HEK293 (cell line): ENCODE measurements around the gene LCN6.
A peak's percentile ranks its signal among the peaks of the same experiment; 100 is the strongest.

Source experiments
- CTCF ChIA-PET: fragments of 350-600 bp; formaldehyde crosslinking; extraction: SDS; loops from one replicate; lab custom pipeline; 2021; ENCODE audit warnings: antibody characterized with exemption; lab: Yijun Ruan, JAX
- POLR2A ChIA-PET: fragments of 300-600 bp; formaldehyde crosslinking; extraction: SDS; loops from one replicate; lab custom pipeline; 2020; ENCODE audit warnings: antibody characterized with exemption, inconsistent platforms; lab: Yijun Ruan, JAX
- H3K27ac ChIP-seq: fragments of 200-500 bp; sonication (Bioruptor generic); 2 replicates; pipeline ENCODE4 v1.5.1; 2014; ENCODE audit warnings: low read depth, low read length, control low read depth, inconsistent platforms; ENCODE audit errors: extremely low read depth
- H3K36me3 ChIP-seq, 2 experiments: fragments of 200-500 bp in 1 of 2; sonication (Bioruptor generic) in 1 of 2; 1 replicate in 1 of 2; 2 replicates in 1 of 2; pipeline ENCODE4 v1.5.1; 2014 to 2017; ENCODE audit warnings: inconsistent platforms in 2 of 2, low read length in 2 of 2; ENCODE audit not compliant: control insufficient read depth in 2 of 2, insufficient read depth in 1 of 2
- H3K4me1 ChIP-seq: fragments of 200-500 bp; sonication (Bioruptor generic); 2 replicates; pipeline ENCODE4 v1.5.1; 2014; ENCODE audit warnings: mild to moderate bottlenecking, low read length, inconsistent platforms; ENCODE audit not compliant: control insufficient read depth, insufficient read depth
- H3K4me3 ChIP-seq: 2 replicates; pipeline ENCODE4 v1.5.1; 2011; ENCODE audit warnings: low read depth, mild to moderate bottlenecking, control low read depth, low read length, moderate library complexity
- H3K9me3 ChIP-seq: fragments of 200-500 bp; sonication (Bioruptor generic); 2 replicates; pipeline ENCODE4 v1.5.1; 2014; ENCODE audit warnings: low read depth, low read length, inconsistent platforms; ENCODE audit not compliant: control insufficient read depth, insufficient read depth
- AEBP2 ChIP-seq: fragments of 450-650 bp; formaldehyde crosslinking; IDR thresholded peaks from 2 replicates; pipeline ENCODE4 v1.5.1; 2016; ENCODE audit warnings: missing biosample characterization, missing genetic modification characterization, borderline replicate concordance
- GLIS1 ChIP-seq: fragments of 450-650 bp; formaldehyde crosslinking; IDR thresholded peaks from 2 replicates; pipeline ENCODE4 v1.5.1; 2016; ENCODE audit warnings: missing biosample characterization, missing genetic modification characterization
- GLIS2 ChIP-seq: fragments of 450-650 bp; formaldehyde crosslinking; IDR thresholded peaks from 2 replicates; pipeline ENCODE4 v1.5.1; 2016; ENCODE audit warnings: missing biosample characterization, missing genetic modification characterization
- KLF1 ChIP-seq: fragments of 450-650 bp; formaldehyde crosslinking; IDR thresholded peaks from 2 replicates; pipeline ENCODE4 v1.5.1; 2016; ENCODE audit warnings: missing biosample characterization, missing genetic modification characterization
- MEIS1 ChIP-seq: sonication (generic); formaldehyde crosslinking; IDR thresholded peaks from 2 replicates; pipeline ENCODE4 v1.8.1; 2022; ENCODE audit warnings: missing genetic modification reagents, mild to moderate bottlenecking, borderline replicate concordance
- SETDB1 ChIP-seq: IDR thresholded peaks from one replicate; pipeline ENCODE4 v1.6.1; 2017; ENCODE audit warnings: mild to moderate bottlenecking, low read length, moderate library complexity, mixed read lengths; ENCODE audit not compliant: insufficient read length
- WT1 ChIP-seq: fragments of 450-650 bp; formaldehyde crosslinking; IDR thresholded peaks from 2 replicates; pipeline ENCODE4 v1.5.1; 2016; ENCODE audit warnings: missing biosample characterization, missing genetic modification characterization
- ZIC2 ChIP-seq: fragments of 450-650 bp; formaldehyde crosslinking; IDR thresholded peaks from 2 replicates; pipeline ENCODE4 v1.5.1; 2016; ENCODE audit warnings: missing biosample characterization, missing genetic modification characterization
- ZNF24 ChIP-seq: fragments of 450-650 bp; formaldehyde crosslinking; IDR thresholded peaks from 2 replicates; pipeline ENCODE4 v1.5.1; 2016; ENCODE audit warnings: missing biosample characterization, missing genetic modification characterization
- ZNF341 ChIP-seq: fragments of 450-650 bp; formaldehyde crosslinking; IDR thresholded peaks from 2 replicates; pipeline ENCODE4; 2016; ENCODE audit warnings: low read depth, missing biosample characterization, missing genetic modification characterization
- ZNF416 ChIP-seq: fragments of 450-650 bp; formaldehyde crosslinking; IDR thresholded peaks from 2 replicates; pipeline ENCODE4 v1.5.1; 2016; ENCODE audit warnings: missing biosample characterization, missing genetic modification characterization
- ZNF426 ChIP-seq: fragments of 450-650 bp; formaldehyde crosslinking; IDR thresholded peaks from 2 replicates; pipeline ENCODE4 v1.5.1; 2017; ENCODE audit warnings: missing biosample characterization, missing genetic modification characterization, mild to moderate bottlenecking, inconsistent platforms, moderate library complexity
- ZNF488 ChIP-seq: fragments of 450-650 bp; formaldehyde crosslinking; IDR thresholded peaks from 2 replicates; pipeline ENCODE4 v1.5.1; 2016; ENCODE audit warnings: missing biosample characterization, missing genetic modification characterization
- ZNF513 ChIP-seq: fragments of 450-650 bp; IDR thresholded peaks from 2 replicates; pipeline ENCODE4 v1.5.1; 2018; ENCODE audit warnings: missing biosample characterization, missing genetic modification characterization
- ZNF544 ChIP-seq: fragments of 450-650 bp; formaldehyde crosslinking; IDR thresholded peaks from 2 replicates; pipeline ENCODE4 v1.5.0; 2017; ENCODE audit warnings: missing biosample characterization, missing genetic modification characterization
- ZNF560 ChIP-seq: fragments of 450-650 bp; formaldehyde crosslinking; IDR thresholded peaks from 2 replicates; pipeline ENCODE4 v1.5.1; 2017; ENCODE audit warnings: missing biosample characterization, missing genetic modification characterization, borderline replicate concordance
- ZNF600 ChIP-seq: fragments of 450-650 bp; formaldehyde crosslinking; IDR thresholded peaks from 2 replicates; pipeline ENCODE4 v1.5.1; 2016; ENCODE audit warnings: missing biosample characterization, missing genetic modification characterization
- ZNF629 ChIP-seq: fragments of 450-650 bp; formaldehyde crosslinking; IDR thresholded peaks from 2 replicates; pipeline ENCODE4 v1.5.1; 2017; ENCODE audit warnings: missing biosample characterization, missing genetic modification characterization
- ZNF664 ChIP-seq: fragments of 450-650 bp; formaldehyde crosslinking; IDR thresholded peaks from 2 replicates; pipeline ENCODE4 v1.5.1; 2016; ENCODE audit warnings: missing biosample characterization, missing genetic modification characterization
- ZNF707 ChIP-seq: fragments of 450-650 bp; formaldehyde crosslinking; IDR thresholded peaks from 2 replicates; pipeline ENCODE4 v1.5.1; 2016; ENCODE audit warnings: missing biosample characterization, missing genetic modification characterization
- ZNF791 ChIP-seq: fragments of 450-650 bp; formaldehyde crosslinking; IDR thresholded peaks from 2 replicates; pipeline ENCODE4 v1.5.1; 2016; ENCODE audit warnings: missing biosample characterization, missing genetic modification characterization
- TF ChIP-seq, protein P1 (sequence below): IDR thresholded peaks from 2 replicates; pipeline ENCODE4 v1.6.1; 2011; ENCODE audit warnings: mild to moderate bottlenecking, low read depth, low read length, borderline replicate concordance
- TF ChIP-seq, protein P2 (sequence below): fragments of 450-650 bp; formaldehyde crosslinking; conservative IDR thresholded peaks from 2 replicates; pipeline ENCODE4 v1.5.1; 2016; ENCODE audit warnings: low read depth, missing biosample characterization, missing genetic modification characterization

LCN6 gene

GRCh38 chr9:136710543-136710942 is 37.8 kb downstream of the LCN6 start:
- Histone ChIP-seq H3K27ac (no peak overlapping the region), H3K4me1 (no peaks in the 10 kb centered on the region), H3K4me3 (no peak overlapping the region), H3K36me3 (peaks cover 0 to 14% of the 10 kb centered on the region in 2 experiments; a peak in 2 of 3 replicates), H3K9me3 (no peaks in the 10 kb centered on the region)
- TF ChIP-seq ZNF560 = no peak
- no peak for TF ChIP-seq ZNF791 (tag by site-specific recombination)
- no peak for TF ChIP-seq ZNF664
- no peak for TF ChIP-seq ZNF600 (tag by site-specific recombination)
- no peak for TF ChIP-seq ZIC2 (tag by site-specific recombination)
- no peak for TF ChIP-seq WT1 (tag by site-specific recombination)
- TF ChIP-seq, protein P1, sequence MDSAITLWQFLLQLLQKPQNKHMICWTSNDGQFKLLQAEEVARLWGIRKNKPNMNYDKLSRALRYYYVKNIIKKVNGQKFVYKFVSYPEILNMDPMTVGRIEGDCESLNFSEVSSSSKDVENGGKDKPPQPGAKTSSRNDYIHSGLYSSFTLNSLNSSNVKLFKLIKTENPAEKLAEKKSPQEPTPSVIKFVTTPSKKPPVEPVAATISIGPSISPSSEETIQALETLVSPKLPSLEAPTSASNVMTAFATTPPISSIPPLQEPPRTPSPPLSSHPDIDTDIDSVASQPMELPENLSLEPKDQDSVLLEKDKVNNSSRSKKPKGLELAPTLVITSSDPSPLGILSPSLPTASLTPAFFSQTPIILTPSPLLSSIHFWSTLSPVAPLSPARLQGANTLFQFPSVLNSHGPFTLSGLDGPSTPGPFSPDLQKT = no peak
- TF ChIP-seq ZNF416 (tag by site-specific recombination) = no peak
- TF ChIP-seq ZNF513 (tag by site-specific recombination) = no peak
- no peak for TF ChIP-seq ZNF24 (tag by site-specific recombination)
- TF ChIP-seq ZNF544 = no peak
- CTCF ChIA-PET = interaction anchor here (0.6 kb wide), 1 partner anchor 13 kb away, joined by 3 read pairs; no protein-coding TSS in a partner anchor
- POLR2A ChIA-PET = interaction anchor here (6.4 kb wide), 1 partner anchor 18 kb away, joined by 79 read pairs; no protein-coding TSS in a partner anchor

GRCh38 chr9:136709454-136710109 is 38.7 kb downstream of the LCN6 start:
- no peaks in the 10 kb centered on the region for H3K9me3 ChIP-seq
- H3K4me3 ChIP-seq = no peak overlapping the region
- H3K27ac ChIP-seq = no peak overlapping the region
- no peaks in the 10 kb centered on the region for H3K4me1 ChIP-seq
- CTCF ChIA-PET = no interaction called here
- POLR2A ChIA-PET = interaction anchor here (0.6 to 1.3 kb wide), 2 partner anchors 18 to 228 kb away, joined by 3 to 5 read pairs; no protein-coding TSS in a partner anchor
- H3K36me3 ChIP-seq = peaks cover 0 to 6% of the 10 kb centered on the region in 2 experiments; a peak in 2 of 3 replicates
- TF ChIP-seq ZNF707 (tag by site-specific recombination) (no peak), GLIS1 (tag by site-specific recombination) (peak; percentile 48; the same call in 1 of the 2 replicates), ZNF488 (no peak), ZIC2 (tag by site-specific recombination) (no peak), ZNF513 (tag by site-specific recombination) (no peak), ZNF426 (tag by site-specific recombination) (no peak), SETDB1 (no peak), AEBP2 (no peak), MEIS1 (CRISPR knock-in tag) (no peak), KLF1 (tag by site-specific recombination) (peak; percentile 63), ZNF341 (tag by site-specific recombination) (no peak), GLIS2 (peak; percentile 51; the same call in 1 of the 2 replicates), ZNF629 (tag by site-specific recombination) (no peak)
- TF ChIP-seq, protein P2, sequence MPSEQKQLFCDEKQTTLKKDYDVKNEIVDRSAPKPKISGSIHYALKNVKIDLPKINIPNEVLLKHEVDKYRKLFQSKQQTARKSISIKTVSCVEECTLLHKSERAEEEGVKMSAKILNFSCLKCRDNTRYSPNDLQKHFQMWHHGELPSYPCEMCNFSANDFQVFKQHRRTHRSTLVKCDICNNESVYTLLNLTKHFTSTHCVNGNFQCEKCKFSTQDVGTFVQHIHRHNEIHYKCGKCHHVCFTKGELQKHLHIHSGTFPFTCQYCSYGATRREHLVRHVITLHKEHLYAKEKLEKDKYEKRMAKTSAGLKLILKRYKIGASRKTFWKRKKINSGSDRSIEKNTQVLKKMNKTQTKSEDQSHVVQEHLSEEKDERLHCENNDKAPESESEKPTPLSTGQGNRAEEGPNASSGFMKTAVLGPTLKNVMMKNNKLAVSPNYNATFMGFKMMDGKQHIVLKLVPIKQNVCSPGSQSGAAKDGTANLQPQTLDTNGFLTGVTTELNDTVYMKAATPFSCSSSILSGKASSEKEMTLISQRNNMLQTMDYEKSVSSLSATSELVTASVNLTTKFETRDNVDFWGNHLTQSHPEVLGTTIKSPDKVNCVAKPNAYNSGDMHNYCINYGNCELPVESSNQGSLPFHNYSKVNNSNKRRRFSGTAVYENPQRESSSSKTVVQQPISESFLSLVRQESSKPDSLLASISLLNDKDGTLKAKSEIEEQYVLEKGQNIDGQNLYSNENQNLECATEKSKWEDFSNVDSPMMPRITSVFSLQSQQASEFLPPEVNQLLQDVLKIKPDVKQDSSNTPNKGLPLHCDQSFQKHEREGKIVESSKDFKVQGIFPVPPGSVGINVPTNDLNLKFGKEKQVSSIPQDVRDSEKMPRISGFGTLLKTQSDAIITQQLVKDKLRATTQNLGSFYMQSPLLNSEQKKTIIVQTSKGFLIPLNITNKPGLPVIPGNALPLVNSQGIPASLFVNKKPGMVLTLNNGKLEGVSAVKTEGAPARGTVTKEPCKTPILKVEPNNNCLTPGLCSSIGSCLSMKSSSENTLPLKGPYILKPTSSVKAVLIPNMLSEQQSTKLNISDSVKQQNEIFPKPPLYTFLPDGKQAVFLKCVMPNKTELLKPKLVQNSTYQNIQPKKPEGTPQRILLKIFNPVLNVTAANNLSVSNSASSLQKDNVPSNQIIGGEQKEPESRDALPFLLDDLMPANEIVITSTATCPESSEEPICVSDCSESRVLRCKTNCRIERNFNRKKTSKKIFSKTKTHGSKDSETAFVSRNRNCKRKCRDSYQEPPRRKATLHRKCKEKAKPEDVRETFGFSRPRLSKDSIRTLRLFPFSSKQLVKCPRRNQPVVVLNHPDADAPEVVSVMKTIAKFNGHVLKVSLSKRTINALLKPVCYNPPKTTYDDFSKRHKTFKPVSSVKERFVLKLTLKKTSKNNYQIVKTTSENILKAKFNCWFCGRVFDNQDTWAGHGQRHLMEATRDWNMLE = no peak
